Lung (tissue), 12 donors: ENCODE data around the gene FRMD4A. TPM values are rescaled to one million over a fixed set of nuclear protein-coding genes. Genes with fewer than 3 reads are reported as not detected.
"Not testable (repeated sequence)": the region's sequence is repeated elsewhere in the genome, so short reads cannot be mapped to it uniquely, and the experiment has no call there.

Source experiments
- ATAC-seq: fragments of 200-7000 bp; cut with Tn5 transposase; one replicate; pipeline ENCODE4 v1.9.1; 2020; ENCODE audit warnings: moderate number of reproducible peaks; ENCODE audit not compliant: insufficient read depth, low FRiP score
- DNase-seq, 3 donors: peaks; one replicate each; pipeline ENCODE4 v3.0.0-alpha.2; 2013 to 2017
- H3K27ac ChIP-seq, 2 donors: one replicate each; pipeline ENCODE4 v1.5.1; 2013; ENCODE audit warnings: mild to moderate bottlenecking in 2 of 2, moderate library complexity in 2 of 2, control low read depth in 1 of 2, inconsistent platforms in 1 of 2, low read depth in 1 of 2, low read length in 1 of 2
- H3K27me3 ChIP-seq, 3 donors: one replicate each; pipeline ENCODE4 v1.5.1; 2013; ENCODE audit warnings: low read length in 2 of 3; ENCODE audit not compliant: control insufficient read depth in 3 of 3, insufficient read depth in 3 of 3
- H3K36me3 ChIP-seq, 4 donors: one replicate each; pipeline ENCODE4 v1.5.1; 2013; ENCODE audit warnings: low read length in 4 of 4, mild to moderate bottlenecking in 1 of 4, moderate library complexity in 1 of 4; ENCODE audit not compliant: control insufficient read depth in 4 of 4, insufficient read depth in 4 of 4
- H3K4me1 ChIP-seq, 5 donors: one replicate each; pipeline ENCODE4 v1.5.1; 2013; ENCODE audit warnings: low read length in 5 of 5, mild to moderate bottlenecking in 2 of 5, moderate library complexity in 1 of 5; ENCODE audit not compliant: control insufficient read depth in 5 of 5, insufficient read depth in 5 of 5
- H3K4me3 ChIP-seq: one replicate; pipeline ENCODE4 v1.5.1; 2013; ENCODE audit warnings: mild to moderate bottlenecking, control low read depth, moderate library complexity
- H3K9ac ChIP-seq, 2 donors: one replicate each; pipeline ENCODE4 v1.5.1; 2013; ENCODE audit warnings: low read length in 2 of 2, control low read depth in 1 of 2; ENCODE audit not compliant: insufficient read depth in 1 of 2
- H3K9me3 ChIP-seq, 4 donors: one replicate each; pipeline ENCODE4 v1.5.1; 2013; ENCODE audit warnings: low read length in 3 of 4, mild to moderate bottlenecking in 1 of 4, moderate library complexity in 1 of 4; ENCODE audit not compliant: control insufficient read depth in 4 of 4, insufficient read depth in 3 of 4
- WGBS, 2 donors: extraction: QIAGEN DNeasy Blood & Tissue Kit; methylation state at CpG; one replicate each; pipeline ENCODE4 v1.1.7; 2013; 5-methylcytosine and 5-hydroxymethylcytosine counted together
- polyA plus RNA-seq, 2 donors: library from polyadenylated mRNA; stranded (reverse); fragments of 200-250 nt; gene quantifications; one replicate each; pipeline ENCODE4 v1.2.1, GENCODE V29; 2013
- total RNA-seq, 2 donors: library from RNA; depleted of rRNA in 1 of 2; stranded (reverse); fragments of >200 nt in 1 of 2; gene quantifications; one replicate each; pipeline ENCODE4 v1.2.1, GENCODE V29; 2014 to 2021
- TF ChIP-seq, protein P1 (sequence below): IDR thresholded peaks from 2 replicates; pipeline ENCODE4 v1.5.1; 2012; ENCODE audit warnings: mild to moderate bottlenecking; ENCODE audit errors: control extremely low read depth, extremely low read depth
- donor health status: control.
- donor health status: control.
- donor health status: Bipolar disorder and iron deficiency.
- donor health status: healthy.
- donor health status: DM: yes; HTN: yes; CAD: no.

Gene FRMD4A
- total and polyA plus RNA-seq, 4 donors, result 12.0 to 64.5 (median 29.3) TPM

GRCh38 chr10:13902868-13903587, 427.7 kb downstream of the FRMD4A start:
- 88 to 95% methylated on average over 6 of the region's 6 CpGs for WGBS, 2 donors
- no peaks in the 10 kb centered on the region for H3K9me3 ChIP-seq
- H3K27me3 ChIP-seq, result no peaks in the 10 kb centered on the region
- no peak overlapping the region for H3K4me3 ChIP-seq
- no peak overlapping the region for H3K9ac ChIP-seq
- peaks cover 0 to 5% (median 0%) of the 10 kb centered on the region in 5 donors for H3K4me1 ChIP-seq
- DNase-seq, result no peak
- TF ChIP-seq, protein P1, sequence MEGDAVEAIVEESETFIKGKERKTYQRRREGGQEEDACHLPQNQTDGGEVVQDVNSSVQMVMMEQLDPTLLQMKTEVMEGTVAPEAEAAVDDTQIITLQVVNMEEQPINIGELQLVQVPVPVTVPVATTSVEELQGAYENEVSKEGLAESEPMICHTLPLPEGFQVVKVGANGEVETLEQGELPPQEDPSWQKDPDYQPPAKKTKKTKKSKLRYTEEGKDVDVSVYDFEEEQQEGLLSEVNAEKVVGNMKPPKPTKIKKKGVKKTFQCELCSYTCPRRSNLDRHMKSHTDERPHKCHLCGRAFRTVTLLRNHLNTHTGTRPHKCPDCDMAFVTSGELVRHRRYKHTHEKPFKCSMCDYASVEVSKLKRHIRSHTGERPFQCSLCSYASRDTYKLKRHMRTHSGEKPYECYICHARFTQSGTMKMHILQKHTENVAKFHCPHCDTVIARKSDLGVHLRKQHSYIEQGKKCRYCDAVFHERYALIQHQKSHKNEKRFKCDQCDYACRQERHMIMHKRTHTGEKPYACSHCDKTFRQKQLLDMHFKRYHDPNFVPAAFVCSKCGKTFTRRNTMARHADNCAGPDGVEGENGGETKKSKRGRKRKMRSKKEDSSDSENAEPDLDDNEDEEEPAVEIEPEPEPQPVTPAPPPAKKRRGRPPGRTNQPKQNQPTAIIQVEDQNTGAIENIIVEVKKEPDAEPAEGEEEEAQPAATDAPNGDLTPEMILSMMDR, result no peak
- peaks cover 0 to 3% (median 0%) of the 10 kb centered on the region in 4 donors for H3K36me3 ChIP-seq
- ATAC-seq, result no peak
- no peak overlapping the region for H3K27ac ChIP-seq

GRCh38 chr10:13899941-13900340, 430.8 kb downstream of the FRMD4A start:
- TF ChIP-seq, protein P1, result no peak
- no peak for ATAC-seq
- WGBS, 2 donors, result 79 to 96% methylated on average over 3 of the region's 3 CpGs

DNA sequence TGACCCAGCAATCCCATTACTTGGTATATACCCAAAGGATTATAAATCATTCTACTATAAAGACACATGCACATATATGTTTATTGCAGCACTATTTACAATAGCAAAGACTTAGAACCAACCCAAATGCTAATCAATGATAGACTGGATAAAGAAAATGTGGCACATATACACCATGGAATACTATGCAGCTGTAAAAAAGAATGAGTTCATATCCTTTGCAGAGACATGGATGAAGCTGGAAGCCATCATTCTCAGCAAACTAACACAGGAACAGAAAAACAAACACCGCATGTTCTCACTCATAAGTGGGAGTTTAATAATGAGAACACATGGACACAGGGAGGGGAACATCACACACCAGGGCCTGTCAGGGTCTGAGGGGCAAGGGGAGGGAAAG, 434.6 kb downstream of the FRMD4A start:
- not testable (repeated sequence) for ATAC-seq, H3K4me3 ChIP-seq, H3K27ac ChIP-seq, H3K9ac ChIP-seq, H3K4me1 ChIP-seq, H3K36me3 ChIP-seq, DNase-seq, H3K9me3 ChIP-seq
- H3K27me3 ChIP-seq, result peaks cover 0 to 20% (median 2%) of the 10 kb centered on the region in 3 donors
- 95 to 100% methylated on average over 1 of the region's 1 CpG for WGBS, 2 donors

More at GRCh38 chr10:13899941-13900340, 430.8 kb downstream of the FRMD4A start:
- Histone ChIP-seq H3K4me1 (peaks cover 0 to 5% (median 0%) of the 10 kb centered on the region in 5 donors), H3K27me3 (no peaks in the 10 kb centered on the region), H3K9me3 (no peaks in the 10 kb centered on the region), H3K36me3 (no peaks in the 10 kb centered on the region), H3K27ac (no peak overlapping the region), H3K4me3 (no peak overlapping the region), H3K9ac (no peak overlapping the region)
- no peak for DNase-seq

- H3K9ac ChIP-seq, result no peak overlapping the region
- no peaks in the 10 kb centered on the region for H3K9me3 ChIP-seq
- no peaks in the 10 kb centered on the region for H3K36me3 ChIP-seq
- H3K4me1 ChIP-seq, result peaks cover 0 to 17% (median 4%) of the 10 kb centered on the region in 5 donors
- DNase-seq, result no peak
- ATAC-seq, result no peak
- WGBS, 2 donors, result 58 to 68% methylated on average over 9 of the region's 9 CpGs
- TF ChIP-seq, protein P1, result no peak
- no peak overlapping the region for H3K4me3 ChIP-seq
- no peak overlapping the region for H3K27ac ChIP-seq
- peaks cover 0 to 35% (median 2%) of the 10 kb centered on the region in 3 donors for H3K27me3 ChIP-seq
Measured at GRCh38 chr10:13894412-13895093, 436.2 kb downstream of the FRMD4A start.
